Activated CD4-positive, alpha-beta T cell treated with anti-CD3 and anti-CD28 coated beads, Interleukin-10, Interleukin-2, amounts not matched to agents 100 ng/mL and 50 ng/mL, durations not matched to agents 16 hours and 8 hours (primary cell): ENCODE results near the gene KCNQ1.

Experiments
- DNase-seq: peaks from one replicate; pipeline ENCODE4 v3.0.0-alpha.2; 2020

Gene KCNQ1

DNA sequence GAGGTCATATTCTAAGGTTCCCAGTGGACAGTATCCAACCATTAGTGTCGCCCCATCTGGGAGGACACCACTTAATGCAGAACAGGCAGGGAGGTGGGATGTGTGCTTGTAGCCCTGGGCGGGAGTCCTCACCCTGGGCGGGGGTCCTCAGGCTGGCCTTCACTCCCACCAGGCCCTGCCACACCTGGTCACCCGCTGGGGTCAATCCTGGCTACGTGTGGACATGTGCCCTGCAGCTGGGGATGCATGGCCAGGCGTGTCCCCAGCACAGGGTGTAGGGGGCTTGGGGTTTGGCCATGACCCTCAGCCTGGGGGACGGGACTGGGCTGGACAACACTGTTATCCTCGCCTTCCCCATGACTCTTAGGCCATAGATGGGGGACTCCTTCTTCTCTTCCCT, 19.3 kb upstream of the KCNQ1 start:
- no peak for DNase-seq

DNA sequence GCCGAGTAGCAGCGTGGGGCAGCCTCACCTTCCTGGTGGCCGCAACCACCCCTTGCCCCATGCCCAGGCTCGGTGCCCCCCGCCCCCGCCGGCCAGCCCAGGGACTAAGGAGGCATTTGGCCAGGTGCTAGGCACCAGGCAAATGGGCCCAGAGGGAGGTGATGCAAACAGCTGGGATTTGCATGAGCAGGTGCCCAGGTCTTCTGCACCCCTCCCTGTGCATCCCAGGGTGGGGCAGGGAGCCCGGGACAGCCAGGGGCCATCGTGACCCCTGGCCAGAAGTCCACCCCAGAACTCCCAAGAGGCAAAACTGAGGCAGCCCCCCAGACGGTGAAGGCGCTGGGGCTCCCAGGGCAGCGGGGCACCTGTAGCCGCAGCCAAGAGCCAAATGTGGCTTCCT, 18.6 kb upstream of the KCNQ1 start:
- DNase-seq, result no peak

DNA sequence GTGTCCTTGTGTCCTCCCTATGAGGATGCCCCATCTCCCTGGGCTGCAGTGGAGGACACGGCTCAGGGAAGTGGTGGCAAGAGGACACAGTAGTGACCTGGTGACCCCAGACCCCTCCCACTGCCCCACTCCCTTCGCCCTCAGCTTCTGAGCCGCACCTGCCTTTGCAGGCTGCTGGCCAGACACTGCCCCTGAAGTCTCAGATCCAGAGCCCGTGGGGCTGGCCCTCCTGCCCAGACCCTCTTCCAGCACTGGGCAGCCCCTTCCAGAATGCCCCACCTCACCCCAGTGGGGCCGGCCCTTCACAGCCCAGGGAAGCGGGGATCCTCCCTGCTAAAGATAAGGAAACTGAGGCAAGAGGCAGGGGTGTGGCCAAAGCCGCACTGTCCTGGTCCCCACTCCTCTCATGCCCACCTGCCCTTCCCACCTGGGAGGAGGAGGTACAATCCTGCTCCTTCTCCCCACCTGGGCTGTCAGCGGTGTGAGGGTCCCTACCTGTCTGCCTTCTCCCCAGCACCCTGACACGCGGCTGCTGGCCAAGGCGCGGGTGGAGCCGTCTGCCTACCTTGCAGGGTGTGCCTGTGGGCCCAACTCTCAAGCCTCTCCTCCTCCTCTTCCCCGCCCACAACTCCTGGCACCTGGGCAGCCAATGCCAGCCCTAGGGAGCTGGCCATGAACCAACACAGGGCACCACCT, 17.8 kb upstream of the KCNQ1 start:
- DNase-seq, result no peak

DNA sequence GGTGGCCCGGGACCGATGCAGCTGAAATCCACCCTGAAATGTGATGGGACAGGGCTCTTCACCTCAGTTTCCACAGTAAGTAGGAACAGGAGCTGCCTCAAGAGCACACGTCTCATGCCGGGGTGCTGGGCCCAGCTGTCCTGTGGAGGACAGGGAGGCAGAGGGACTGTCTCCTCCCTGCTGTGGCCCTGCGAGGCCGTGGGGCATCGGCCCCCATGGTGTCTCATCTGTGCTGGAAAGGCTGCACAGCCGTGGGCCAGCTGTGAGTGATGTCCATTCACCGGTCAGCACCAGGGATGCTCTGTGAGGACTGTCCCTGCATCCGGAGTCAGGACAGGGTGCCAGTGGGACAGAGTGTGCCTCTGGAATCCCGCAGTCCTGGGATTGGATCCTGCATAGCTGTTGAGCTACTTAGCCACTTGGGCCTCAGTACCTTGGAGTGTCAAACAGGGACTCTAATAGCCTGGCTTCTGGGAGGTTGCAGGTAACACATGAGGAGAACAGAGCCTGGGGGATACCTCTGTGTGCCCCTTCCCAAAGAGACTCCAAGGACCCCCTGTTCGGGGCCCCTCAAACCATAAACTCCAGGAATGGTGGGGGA, 17.0 kb upstream of the KCNQ1 start:
- DNase-seq, result no peak

DNA sequence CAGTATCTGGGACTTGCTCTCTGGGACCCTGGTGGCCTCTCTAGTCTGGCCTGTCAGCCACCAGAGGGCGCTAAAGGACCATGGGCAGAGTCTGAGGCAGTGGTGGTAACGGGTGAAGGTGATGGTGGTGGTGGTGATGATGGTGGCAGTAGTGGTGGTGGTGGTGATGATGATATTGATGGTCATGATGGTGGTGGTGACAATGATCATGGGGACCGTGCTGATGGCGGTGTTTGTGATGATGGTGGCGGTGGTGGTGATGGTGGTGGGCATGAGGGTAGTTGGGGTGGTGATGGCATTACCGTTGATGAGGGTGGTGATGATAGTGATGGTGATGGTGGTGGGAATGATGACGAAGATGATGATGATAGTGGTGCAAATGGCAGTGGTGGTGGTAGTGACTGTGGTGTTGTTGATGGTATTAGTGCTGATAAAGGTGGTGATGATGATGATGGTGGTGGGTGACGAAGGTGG, 16.4 kb upstream of the KCNQ1 start:
- peak; percentile 80 for DNase-seq

DNA sequence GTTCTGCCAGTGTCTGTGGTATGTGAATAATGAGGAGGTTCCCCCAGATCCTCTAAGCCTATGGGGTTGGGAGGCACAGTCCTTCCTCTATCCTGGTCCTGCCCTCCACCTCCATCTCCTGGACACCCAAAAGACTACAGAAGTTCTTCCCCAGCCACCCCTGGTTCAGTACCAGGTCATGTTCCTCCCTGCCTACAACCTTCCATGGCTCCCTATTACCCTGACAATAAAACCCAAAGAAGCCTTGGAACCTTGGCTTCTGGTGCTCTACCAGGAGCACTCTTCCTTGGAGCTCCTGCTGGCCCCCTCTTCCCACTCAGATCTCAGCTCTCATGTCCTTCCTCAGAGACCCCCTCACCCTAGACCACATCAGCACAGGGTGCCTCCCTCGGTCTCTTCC, 13.4 kb upstream of the KCNQ1 start:
- no peak for DNase-seq

DNA sequence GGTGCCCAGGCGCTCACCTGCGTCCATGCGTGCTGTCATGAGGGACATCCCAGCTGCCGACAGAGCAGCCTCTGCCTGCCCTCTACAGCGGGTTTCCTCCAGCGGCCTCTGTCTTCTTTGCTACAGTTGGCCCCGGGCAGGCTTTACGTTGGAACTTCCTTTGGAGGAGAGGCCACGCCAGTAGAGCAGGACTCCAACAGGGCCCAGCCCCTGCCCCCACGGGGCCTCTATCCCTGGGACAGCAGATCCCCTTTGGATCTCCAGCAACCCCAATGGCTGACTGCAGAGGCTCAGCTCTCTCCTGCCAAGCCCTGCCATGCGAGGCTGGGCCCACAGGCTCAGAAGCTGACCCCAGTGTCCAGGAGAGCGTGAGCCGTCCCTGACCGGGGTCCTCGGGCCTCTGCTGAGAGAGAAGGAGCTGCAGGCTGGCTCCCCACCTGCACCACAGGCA, 12.6 kb upstream of the KCNQ1 start:
- DNase-seq, result no peak

DNA sequence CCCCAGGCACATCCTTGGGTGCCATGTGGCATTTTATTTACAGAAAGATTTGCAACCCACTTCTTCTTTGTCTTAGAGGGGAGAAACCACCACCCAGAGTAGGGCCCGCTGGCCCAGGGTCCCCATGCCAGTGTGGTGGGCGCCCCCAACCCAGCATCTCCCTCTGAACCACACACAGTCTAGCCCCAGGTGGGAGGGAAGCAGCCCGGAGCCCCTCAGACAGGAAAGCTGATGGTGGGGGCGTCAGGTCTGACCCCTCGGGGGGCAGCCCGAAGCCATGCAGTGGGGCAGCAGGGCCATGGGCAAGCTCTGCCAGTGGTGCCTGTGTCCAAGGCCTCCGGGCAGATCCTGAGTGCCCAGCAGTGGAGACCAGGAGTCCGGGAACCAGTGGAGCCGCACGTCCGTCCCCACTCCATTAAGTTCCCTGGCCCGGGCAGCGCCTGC, 12.2 kb upstream of the KCNQ1 start:
- no peak for DNase-seq

DNA sequence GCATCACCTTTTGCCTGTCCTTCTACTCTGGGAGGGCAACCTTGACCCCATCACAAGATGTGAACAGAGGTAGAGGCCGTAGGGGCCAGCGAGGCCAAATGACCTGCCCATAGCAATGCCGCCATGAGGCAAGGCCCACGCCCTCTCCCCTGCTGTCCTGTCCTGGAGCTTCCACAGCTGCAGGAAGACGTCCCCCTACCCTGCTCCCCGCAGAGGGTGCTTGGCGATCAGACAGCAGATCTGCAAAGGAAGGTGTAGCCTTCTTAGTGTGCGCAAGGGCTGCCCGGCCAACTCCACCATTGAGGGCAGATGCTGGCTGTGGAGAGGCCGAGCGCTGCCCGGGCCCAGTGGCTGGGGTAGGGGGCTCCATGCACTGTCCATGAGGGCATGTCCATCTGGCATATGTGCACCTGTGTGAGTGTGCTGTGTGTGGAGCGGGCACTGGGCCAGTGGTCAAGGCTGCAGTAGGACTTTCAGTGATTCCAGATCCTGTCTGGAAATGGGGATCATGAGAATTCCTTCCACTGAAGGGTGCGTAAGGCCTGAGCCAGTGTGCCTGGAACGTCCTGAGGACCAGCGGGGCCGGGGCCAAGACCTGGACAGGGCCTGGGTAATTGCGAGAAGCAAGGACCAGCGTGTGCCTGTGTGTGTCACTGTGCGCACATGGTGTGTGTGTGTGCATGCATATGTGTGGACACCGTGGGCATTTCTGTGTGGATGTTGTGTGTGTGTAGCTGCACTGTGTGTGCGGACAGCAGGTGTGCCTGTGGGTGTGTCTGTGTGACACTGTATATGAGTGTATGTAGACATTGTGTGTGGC, 11.5 kb upstream of the KCNQ1 start:
- no peak for DNase-seq

DNA sequence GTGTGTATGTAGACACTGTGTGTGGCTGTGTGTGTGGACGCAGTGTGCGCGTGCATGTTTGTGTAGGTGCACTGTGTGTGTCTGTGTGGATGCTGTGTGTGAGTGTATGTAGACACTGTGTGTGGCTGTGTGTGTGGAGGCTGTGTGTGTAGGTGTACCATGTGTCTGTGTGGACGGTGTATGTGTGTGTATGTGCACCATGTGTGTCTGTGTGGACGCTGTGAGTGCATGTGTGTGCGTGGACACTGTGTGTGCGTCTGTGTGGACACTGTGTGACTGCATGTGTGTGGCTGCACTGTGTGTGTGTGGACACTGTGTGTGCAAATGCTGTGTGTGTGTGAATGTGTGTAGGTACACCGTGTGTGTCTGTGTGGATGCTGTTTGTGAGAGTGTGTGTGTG, 10.8 kb upstream of the KCNQ1 start:
- DNase-seq, result no peak

DNA sequence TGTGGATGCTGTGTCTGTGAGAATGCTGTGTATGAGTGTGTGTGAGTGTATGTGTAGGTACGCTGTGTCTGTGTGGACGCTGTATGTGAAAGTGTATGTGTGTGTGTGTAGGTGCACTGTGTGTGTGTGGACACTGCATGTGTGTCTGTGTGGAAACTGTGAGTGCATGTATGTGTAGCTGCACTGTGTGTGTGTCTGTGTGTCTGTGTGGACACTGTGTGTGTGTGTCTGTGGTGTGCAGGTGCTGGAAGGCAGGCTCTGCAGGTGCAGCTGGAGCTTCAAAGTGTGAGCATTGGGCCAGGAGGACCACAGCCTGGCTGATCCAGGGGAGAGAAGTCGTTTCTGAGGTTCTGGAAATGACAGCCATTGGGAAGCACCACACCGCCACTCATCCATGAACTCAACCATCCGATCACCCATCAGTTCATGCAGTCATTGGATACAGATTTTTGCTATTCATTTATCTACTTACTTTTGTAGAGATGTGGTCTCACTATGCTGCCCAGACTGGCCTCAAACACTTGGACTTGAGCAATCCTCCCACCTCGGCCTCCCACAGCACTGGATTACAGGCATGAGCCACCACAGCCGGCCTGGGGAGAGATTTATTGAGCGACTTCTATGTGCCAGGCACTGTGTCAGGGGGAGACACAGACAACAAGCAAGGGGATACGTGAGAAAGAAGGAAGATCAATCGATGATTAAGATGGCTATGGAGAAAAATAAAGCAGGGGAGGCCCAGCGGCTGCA, 10.1 kb upstream of the KCNQ1 start:
- DNase-seq, result no peak

DNA sequence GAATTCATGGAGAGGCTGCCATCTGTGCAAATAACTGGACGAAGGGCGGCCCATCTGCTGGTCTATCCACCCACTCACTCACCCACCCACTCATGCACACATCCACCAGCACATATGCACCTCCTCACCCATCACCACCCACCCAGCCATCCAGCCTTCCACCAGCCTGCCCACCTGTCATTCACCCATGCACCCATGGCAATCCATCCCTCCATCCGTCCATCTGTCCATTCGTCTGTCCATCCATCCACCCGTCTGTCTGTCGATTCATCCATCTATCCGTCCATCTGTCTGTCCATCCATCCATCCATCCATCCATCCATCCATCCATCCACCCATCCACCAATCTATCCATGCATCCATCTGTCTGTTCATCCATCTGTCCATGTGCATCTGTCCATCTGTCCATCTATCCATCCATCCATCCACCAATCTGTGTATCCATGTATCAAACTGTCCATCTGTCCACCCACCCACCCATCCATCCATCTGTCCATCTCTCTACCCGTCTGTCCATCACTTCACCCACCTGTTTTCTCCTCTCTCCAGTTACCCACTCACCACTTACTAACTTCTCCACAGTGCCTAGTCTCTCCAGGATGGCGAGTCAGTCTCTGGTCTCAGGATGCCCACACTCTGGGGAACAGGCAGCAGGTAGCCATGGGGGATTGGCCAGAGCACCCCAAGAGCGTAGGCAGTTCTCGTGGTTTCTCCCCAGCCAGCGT, 9.4 kb upstream of the KCNQ1 start:
- no peak for DNase-seq

DNA sequence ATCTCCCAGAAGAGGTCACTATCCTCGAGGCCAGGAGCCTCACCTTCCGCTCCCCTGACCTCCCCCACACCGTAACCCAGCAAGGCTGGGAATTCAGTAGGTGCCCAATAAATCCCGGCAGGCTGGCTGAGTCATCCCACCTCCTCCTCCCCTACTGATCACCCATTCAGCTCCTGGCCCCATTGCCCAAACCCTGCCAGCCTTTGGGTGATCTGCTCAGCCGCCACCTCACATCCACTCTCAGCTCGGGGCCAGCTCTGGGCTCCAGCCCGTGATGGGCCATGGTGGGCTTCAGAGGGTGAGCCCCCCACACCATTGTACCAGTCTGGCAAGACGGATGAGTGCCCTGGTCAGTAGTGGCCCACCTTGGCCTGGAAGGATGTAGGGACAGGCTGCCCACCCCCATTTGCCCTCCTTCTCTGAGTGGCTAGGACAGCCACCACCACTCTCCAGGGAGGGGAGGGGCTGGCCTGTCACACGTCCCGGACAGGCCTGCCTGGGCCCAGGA, 8.7 kb upstream of the KCNQ1 start:
- DNase-seq, result no peak

DNA sequence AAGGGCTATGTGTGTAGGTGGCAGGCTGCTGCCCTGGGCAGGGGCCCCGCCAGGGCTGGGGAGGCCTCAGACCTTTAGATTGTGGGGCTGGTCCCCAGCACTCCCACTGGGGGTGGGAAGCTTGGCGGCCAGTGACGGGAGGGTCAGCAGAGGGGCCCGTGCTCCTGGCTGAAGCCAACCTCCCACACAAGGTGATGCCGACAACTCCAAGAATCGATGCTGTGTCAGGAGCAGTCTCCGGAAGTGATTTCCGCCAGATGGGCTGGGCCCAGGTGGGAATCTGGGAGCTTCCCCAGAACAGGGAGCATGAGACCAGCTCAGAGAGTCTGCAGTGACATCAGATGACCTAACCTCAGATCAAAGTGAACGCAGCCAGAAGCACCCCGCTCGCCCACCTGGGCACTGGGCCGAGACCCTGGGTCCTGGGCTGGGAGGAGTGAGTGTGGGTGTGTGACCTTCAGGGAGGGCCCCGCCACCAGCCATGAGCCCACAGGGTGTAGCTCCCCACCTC, 8.2 kb upstream of the KCNQ1 start:
- no peak for DNase-seq

DNA sequence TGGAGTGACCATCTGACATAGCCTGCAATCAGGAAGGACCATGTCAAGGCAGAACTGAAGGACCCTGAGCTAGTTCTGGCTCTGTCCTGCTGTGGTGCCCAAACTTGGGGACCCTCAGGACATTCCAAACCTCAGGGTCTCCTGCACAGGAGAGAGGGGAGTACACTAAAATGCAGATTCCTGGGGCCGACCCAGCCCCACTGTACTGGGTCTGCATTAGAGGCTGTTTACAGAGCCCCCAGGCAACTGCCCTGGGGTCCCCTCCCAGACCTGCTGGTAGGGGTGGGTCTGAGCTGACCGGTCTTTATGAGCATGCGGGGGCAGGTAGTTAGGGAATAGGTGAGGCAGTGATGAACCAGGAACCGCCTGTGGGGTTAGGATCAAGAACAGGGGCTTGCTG, 7.3 kb upstream of the KCNQ1 start:
- DNase-seq, result no peak

DNA sequence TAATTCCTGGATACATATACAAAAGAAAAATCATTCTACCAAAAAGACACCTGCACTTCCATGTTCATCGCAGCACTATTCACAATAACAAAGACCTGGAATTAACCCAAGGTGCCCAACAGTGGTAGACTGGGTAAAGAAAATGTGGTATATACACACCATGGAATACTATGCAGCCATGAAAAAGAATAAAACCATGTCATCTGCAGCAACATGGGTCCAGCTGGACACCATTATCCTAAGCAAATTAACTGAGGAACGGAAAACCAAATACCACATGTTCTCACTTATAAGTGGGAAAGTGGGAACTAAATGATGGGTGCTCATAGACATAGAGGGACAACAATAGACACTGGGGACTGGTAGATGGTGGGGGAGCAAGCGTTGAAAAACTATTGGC, 5.0 kb upstream of the KCNQ1 start:
- no peak for DNase-seq

DNA sequence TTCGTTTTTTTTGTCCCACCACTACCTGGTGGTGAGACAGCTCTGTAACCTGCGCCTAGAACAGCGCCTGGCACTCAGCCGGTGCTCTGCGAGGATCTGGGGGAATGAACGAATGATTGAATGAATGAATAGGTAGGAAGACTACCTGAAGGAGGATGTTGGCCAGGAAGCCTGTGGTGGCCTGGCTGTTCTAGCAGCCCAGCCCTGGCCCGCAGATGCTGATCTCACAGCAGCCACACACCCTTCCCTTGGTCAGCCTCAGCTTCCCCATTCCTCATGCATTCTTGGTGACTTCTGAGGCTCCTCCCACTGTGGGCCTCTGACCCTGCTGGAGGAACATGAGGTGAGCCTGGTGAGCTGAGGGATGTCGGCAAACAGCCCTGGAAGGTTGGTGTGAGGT, 4.2 kb upstream of the KCNQ1 start:
- DNase-seq, result no peak

DNA sequence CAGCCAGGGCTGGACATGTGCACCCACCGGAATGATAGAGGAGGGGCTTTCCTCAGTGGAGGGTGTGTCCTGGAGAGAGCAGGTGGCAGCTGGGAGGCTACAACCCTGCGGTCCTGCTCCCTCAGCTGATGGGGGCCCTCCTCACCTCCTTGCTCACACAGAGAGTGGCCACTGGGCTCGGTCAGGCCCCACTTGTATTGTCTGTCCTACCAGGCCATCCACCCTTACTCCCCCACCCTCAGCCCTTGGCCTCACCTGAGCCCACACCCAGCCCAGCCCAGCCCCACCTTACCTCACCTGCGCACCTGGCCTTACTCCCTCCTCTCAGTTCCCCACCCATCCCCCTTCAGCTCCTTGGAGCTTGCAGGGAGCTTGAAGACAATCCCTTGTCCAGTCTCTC, 3.6 kb upstream of the KCNQ1 start:
- no peak for DNase-seq

DNA sequence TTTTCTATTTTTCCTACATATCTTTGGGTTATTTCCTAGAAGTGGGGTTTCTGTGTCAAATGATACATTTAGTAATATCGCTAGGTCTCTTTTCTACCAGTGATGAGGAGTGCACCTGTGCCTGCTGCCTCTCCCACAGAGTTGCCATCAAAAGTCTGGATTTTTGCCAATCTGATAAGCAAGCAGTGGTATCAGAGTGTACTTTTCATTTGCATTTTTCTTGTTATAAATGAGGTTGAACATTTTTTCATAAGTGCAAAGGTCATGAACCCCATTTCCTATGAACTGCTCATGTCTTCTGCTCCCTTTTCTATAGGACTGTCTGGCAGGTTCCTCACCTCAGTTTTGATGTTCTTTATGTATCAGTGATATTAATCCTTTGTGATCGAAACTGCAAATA, 2.2 kb upstream of the KCNQ1 start:
- DNase-seq, result no peak

DNA sequence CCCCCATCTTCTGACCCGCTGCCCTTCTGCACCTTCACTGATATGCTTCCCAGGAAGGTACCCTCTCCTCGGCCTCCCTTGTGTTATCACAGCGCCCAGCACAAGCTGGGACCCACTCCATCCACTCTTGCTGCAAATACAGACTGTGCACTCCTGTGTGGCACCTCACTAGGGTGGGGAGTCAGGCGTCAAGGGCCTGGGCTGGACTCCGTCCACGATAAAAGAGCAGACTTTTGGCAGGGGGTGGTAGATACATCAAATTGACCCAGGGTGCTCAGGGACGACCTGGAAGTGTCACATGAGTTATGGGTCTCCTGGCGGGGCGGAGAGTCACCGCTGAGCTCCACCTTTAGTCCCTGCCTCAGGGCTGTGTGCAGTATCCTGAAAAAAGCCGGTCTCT, 1.4 kb upstream of the KCNQ1 start:
- DNase-seq, result no peak

DNA sequence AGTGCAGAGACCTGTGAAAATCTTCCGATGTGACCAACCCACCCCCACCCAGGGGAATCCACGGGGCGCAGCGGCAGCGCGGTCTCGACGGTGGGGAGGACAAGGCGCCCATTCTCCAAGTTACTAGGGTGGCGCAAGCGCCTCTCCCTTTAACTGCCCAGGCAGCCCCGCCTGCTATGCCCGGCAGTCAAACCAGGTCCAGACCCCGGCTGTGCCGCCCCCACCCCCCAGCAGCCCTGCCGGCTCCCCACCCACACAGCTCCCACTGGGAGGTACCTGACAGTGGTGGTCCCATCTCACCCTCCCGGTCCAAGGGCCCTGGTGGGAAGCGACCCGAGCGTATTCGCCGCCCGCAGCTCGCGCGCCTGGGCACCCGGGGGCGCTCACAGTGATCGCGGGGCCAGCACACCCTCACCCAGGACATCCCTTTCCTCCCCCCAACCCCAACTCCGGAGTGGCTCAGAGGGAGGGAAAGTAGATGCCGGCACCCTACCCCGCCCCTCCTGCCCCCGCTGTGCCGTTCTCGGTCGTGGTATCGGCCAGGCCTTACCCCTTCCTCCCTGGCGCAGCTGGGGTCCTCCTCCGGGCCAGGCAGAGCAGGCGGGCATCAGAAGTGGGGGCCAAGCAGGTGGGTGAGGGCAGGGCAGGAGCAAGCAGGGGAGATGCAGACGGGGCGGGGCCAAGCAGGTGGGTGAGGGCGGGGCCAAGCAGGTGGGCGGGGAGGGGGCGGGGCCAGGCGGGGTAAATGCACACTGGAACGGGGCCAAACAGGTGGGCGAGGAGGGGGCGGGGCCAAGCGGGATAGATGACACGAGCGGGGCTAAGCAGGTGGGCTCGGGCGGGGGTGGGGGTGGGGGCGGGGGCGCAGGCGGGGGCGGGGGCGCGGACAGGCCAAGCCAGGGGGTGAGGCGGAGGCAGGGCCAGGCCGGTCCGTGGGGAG, 657 bp upstream of the KCNQ1 start, which contains the start of gene TRPM5:
TRPM5 (minus strand) TSS at position 634 of the 940 bp plus-strand sequence. CDS start 21,478 bp downstream, outside the sequence.
- DNase-seq, result peak; percentile 54
